ENCODE results near the gene LRCH1.

- TF ChIP-seq, protein P1, sequence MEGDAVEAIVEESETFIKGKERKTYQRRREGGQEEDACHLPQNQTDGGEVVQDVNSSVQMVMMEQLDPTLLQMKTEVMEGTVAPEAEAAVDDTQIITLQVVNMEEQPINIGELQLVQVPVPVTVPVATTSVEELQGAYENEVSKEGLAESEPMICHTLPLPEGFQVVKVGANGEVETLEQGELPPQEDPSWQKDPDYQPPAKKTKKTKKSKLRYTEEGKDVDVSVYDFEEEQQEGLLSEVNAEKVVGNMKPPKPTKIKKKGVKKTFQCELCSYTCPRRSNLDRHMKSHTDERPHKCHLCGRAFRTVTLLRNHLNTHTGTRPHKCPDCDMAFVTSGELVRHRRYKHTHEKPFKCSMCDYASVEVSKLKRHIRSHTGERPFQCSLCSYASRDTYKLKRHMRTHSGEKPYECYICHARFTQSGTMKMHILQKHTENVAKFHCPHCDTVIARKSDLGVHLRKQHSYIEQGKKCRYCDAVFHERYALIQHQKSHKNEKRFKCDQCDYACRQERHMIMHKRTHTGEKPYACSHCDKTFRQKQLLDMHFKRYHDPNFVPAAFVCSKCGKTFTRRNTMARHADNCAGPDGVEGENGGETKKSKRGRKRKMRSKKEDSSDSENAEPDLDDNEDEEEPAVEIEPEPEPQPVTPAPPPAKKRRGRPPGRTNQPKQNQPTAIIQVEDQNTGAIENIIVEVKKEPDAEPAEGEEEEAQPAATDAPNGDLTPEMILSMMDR (IDR thresholded peaks at IDR 0.05) = no peak
- no peak for TF ChIP-seq POLR2A (IDR thresholded peaks at IDR 0.05)
These were observed 83.5 kb downstream of the LRCH1 start for GRCh38 chr13:46636451-46636850.
